ENCODE results near the gene NKD2. TPM values are rescaled to one million over a fixed set of nuclear protein-coding genes. Genes with fewer than 3 reads are reported as not detected.

Gene NKD2
- total and polyA plus RNA-seq, 2 of the 4 experiments (the other 2 are of a cell fraction) = not detected

- POLR2A ChIA-PET (ENCODE audit: unreplicated experiment) = no interaction called here
- no TSS peak for BruUV-seq (replicated peaks)
Observed at GRCh38 chr5:965604-966344, 42.8 kb upstream of the NKD2 start.

More at GRCh38 chr5:965604-966344, 42.8 kb upstream of the NKD2 start:
- Histone ChIP-seq H3K79me1 (ENCODE audit: low read depth in 1 of 2, low read length in 2 of 2) (no peaks in the 10 kb centered on the region), H4K20me1 (ENCODE audit: insufficient read depth, low read length) (0 out of 2 replicates have a peak, but pooled peaks cover 3% of the 10 kb centered on the region), H2AK5ac (ENCODE audit: low read depth, low read length) (no peak overlapping the region), H2AK9ac (replicated peaks; ENCODE audit: low read depth, low read length, poor library complexity) (no peak overlapping the region), H2BK120ac (ENCODE audit: low read depth, low read length) (no peak overlapping the region), H3K27ac (ENCODE audit: insufficient read depth, low read length) (no peak overlapping the region), H4K91ac (ENCODE audit: insufficient read depth, low read depth, low read length) (no peak overlapping the region), H3K18ac (ENCODE audit: low read depth, low read length) (no peak overlapping the region; the same call in 1 of the 2 replicates), H4K5ac (ENCODE audit: low read depth, low read length) (no peak overlapping the region), H4K8ac (ENCODE audit: low read depth in 2 of 2, low read length in 2 of 2) (no peak overlapping the region), H3K9ac (ENCODE audit: low read depth, low read length) (no peak overlapping the region), H3K4me1 (ENCODE audit: control insufficient read depth, insufficient read depth, low read length) (peaks cover 18% of the 10 kb centered on the region; the same call in 1 of the 2 replicates), H2BK15ac (ENCODE audit: low read depth, low read length) (no peak overlapping the region), H3K9me1 (ENCODE audit: insufficient read depth, low read length) (no peaks in the 10 kb centered on the region), H2AFZ (replicated peaks; ENCODE audit: low read length, poor library complexity) (no peak overlapping the region), H3K14ac (replicated peaks; ENCODE audit: low read depth, low read length) (no peak overlapping the region), H3K4me2 (ENCODE audit: low read depth, low read length) (no peak overlapping the region), H3K36me3 (ENCODE audit: control insufficient read depth, insufficient read depth, low read length) (no peaks in the 10 kb centered on the region), H3K9me3 (ENCODE audit: control insufficient read depth, insufficient read depth, low read length) (peaks cover 3% of the 10 kb centered on the region; the same call in 1 of the 2 replicates), H3K56ac (ENCODE audit: extremely low read depth, insufficient read depth, low read length) (no peak overlapping the region), H3K4ac (ENCODE audit: low read depth, low read length) (no peak overlapping the region), H3K23ac (ENCODE audit: low read depth, low read length) (no peak overlapping the region), H3K4me3 (ENCODE audit: insufficient read depth, low read depth, low read length) (no peak overlapping the region), H2BK20ac (ENCODE audit: low read depth, low read length) (no peak overlapping the region), H2BK5ac (ENCODE audit: low read depth, low read length, poor library complexity, severe bottlenecking) (no peak overlapping the region), H3K27me3 (ENCODE audit: control insufficient read depth, insufficient read depth, low read length) (peaks cover 65% of the 10 kb centered on the region)
- ATAC-seq (ENCODE audit: low read depth) = no peak
- intact Hi-C loops (cut with micrococcal nuclease) = no loop called here
- in situ Hi-C loops (cut with MboI; ENCODE audit: low sequenced_read_pairs) = loop anchor here (25.0 kb wide), 1 partner anchor 822 kb away; the partner anchor contains the start of gene MRPL36
- 89% methylated on average over 10 of the region's 32 CpGs; no CpG with 5 or more reads in 1 of the 2 experiments for WGBS, 2 experiments (ENCODE audit: extremely low coverage in 2 of 2, insufficient read length in 1 of 2)
- dilution Hi-C loops (cut with HindIII; ENCODE audit: low sequenced_read_pairs, unreplicated experiment) = no loop called here
- TF ChIP-seq FOS (IDR thresholded peaks at IDR 0.05; ENCODE audit: low read depth, low read length) (no peak), MXI1 (IDR thresholded peaks at IDR 0.05; ENCODE audit: borderline replicate concordance, low read depth, low read length) (no peak), RCOR1 (IDR thresholded peaks at IDR 0.05; ENCODE audit: insufficient replicate concordance, low read length) (no peak), SMC3 (IDR thresholded peaks at IDR 0.05; ENCODE audit: low read depth, low read length) (no peak), POLR2A (IDR thresholded peaks at IDR 0.05; ENCODE audit: low read depth, low read length) (no peak), USF2 (IDR thresholded peaks at IDR 0.05; ENCODE audit: low read depth, low read length) (no peak), ELK1 (IDR thresholded peaks at IDR 0.05; ENCODE audit: borderline replicate concordance, low read depth, low read length) (no peak), CTCF (conservative IDR thresholded peaks at IDR 0.05; ENCODE audit: low read depth, low read length) (no peak), CHD1 (IDR thresholded peaks at IDR 0.05; ENCODE audit: low read depth, low read length) (no peak)
- CTCF ChIA-PET = interaction anchor here (1.3 to 1.7 kb wide), 2 partner anchors 9 to 42 kb away, joined by 4 to 5 read pairs; no protein-coding TSS in a partner anchor
- DNase-seq = no peak

All from IMR-90 (cell line).